SK-N-SH treated with all-trans-retinoic acid at 6 μM for 48 hours (cell line): Measurements from ENCODE around the gene COX19.

ENCODE experiments used
- CSDC2 ChIP-seq: fragments of 250-450 bp; sonication (Bioruptor Pico); IDR thresholded peaks from 2 replicates; pipeline ENCODE4 v1.5.0; 2020; ENCODE audit warnings: mild to moderate bottlenecking, moderate library complexity
- RARB ChIP-seq: fragments of 250-450 bp; sonication (Bioruptor Pico); IDR thresholded peaks from 2 replicates; pipeline ENCODE4 v1.8.0; 2021; ENCODE audit warnings: mild to moderate bottlenecking, moderate library complexity
- TOX ChIP-seq: fragments of 250-450 bp; sonication (Bioruptor Pico); IDR thresholded peaks from 2 replicates; pipeline ENCODE4 v1.8.0; 2021; ENCODE audit warnings: mild to moderate bottlenecking, moderate library complexity, borderline replicate concordance
- TSHZ2 ChIP-seq: fragments of 250-450 bp; sonication (Bioruptor Pico); IDR thresholded peaks from 2 replicates; pipeline ENCODE4 v1.5.0; 2020; ENCODE audit warnings: mild to moderate bottlenecking, moderate library complexity
- ZFP30 ChIP-seq: fragments of 450-650 bp; formaldehyde crosslinking; IDR thresholded peaks from 2 replicates; pipeline ENCODE4 v1.5.0; 2022; ENCODE audit warnings: mild to moderate bottlenecking, moderate library complexity
- ZNF565 ChIP-seq: fragments of 450-650 bp; formaldehyde crosslinking; conservative IDR thresholded peaks from 2 replicates; pipeline ENCODE4 v1.5.0; 2020; ENCODE audit warnings: low read depth, mild to moderate bottlenecking, moderate library complexity
- TF ChIP-seq, protein P1 (sequence below): fragments of 250-450 bp; sonication (Bioruptor Pico); IDR thresholded peaks from 2 replicates; pipeline ENCODE4 v1.5.1; 2020; ENCODE audit warnings: low read depth, mild to moderate bottlenecking, moderate library complexity
- TF ChIP-seq, protein P2 (sequence below): fragments of 250-450 bp; sonication (Bioruptor Pico); IDR thresholded peaks from 2 replicates; pipeline ENCODE4 v1.8.0; 2020; ENCODE audit warnings: mild to moderate bottlenecking, moderate library complexity, borderline replicate concordance

DNA sequence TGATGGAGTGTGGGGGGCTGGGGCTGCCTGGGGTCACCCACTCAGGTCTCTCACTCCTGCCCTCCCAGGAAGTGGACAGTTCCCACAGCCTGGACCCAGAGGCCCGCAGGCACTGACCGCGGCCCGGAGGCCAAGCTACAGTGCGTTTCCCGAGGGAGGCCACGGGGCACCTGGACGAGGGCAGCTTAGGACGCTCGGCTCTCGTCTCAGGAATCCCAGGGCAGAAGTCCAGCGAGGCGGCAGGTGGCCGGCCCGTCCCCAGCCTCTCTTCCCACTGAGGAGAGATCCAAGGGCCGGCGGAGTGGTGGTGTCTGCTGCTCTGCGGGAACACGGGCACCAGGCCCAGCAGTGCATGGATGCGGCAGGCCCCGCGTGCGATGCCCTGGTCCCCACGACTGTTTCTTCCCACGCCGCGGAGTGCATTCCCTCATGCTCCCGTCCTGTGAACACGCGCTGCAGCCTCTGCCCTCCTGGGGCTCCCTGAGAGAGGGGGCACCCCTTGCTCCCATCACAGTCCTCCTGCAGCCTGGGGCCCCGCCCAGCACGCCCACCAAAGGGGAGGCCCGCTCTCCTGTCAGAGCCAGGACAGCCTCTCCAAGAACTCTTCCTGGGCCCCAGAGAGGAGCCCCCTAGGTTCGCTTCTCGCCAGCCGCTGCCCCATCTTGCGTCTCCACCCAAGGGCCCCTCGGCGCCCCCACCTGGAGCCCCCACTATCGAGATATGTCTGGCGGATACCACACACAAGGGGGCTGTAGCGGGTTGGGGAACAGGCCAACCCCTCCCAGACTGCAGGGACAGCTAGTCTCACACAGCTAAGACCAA is 44.7 kb upstream of the COX19 start:
- TF ChIP-seq, protein P1, sequence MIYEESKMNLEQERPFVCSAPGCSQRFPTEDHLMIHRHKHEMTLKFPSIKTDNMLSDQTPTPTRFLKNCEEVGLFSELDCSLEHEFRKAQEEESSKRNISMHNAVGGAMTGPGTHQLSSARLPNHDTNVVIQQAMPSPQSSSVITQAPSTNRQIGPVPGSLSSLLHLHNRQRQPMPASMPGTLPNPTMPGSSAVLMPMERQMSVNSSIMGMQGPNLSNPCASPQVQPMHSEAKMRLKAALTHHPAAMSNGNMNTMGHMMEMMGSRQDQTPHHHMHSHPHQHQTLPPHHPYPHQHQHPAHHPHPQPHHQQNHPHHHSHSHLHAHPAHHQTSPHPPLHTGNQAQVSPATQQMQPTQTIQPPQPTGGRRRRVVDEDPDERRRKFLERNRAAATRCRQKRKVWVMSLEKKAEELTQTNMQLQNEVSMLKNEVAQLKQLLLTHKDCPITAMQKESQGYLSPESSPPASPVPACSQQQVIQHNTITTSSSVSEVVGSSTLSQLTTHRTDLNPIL: no peak
- TF ChIP-seq TSHZ2 (CRISPR knock-in tag) (no peak), RARB (no peak), TOX (CRISPR knock-in tag) (no peak), ZFP30 (no peak), CSDC2 (CRISPR knock-in tag) (no peak), ZNF565 (CRISPR knock-in tag) (no peak)
- TF ChIP-seq, protein P2, sequence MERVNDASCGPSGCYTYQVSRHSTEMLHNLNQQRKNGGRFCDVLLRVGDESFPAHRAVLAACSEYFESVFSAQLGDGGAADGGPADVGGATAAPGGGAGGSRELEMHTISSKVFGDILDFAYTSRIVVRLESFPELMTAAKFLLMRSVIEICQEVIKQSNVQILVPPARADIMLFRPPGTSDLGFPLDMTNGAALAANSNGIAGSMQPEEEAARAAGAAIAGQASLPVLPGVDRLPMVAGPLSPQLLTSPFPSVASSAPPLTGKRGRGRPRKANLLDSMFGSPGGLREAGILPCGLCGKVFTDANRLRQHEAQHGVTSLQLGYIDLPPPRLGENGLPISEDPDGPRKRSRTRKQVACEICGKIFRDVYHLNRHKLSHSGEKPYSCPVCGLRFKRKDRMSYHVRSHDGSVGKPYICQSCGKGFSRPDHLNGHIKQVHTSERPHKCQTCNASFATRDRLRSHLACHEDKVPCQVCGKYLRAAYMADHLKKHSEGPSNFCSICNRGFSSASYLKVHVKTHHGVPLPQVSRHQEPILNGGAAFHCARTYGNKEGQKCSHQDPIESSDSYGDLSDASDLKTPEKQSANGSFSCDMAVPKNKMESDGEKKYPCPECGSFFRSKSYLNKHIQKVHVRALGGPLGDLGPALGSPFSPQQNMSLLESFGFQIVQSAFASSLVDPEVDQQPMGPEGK (CRISPR knock-in tag): no peak
